GM19240 (cell line): ENCODE results near the gene PRPF31.
A peak's percentile ranks its signal among the peaks of the same experiment; 100 is the strongest.

ENCODE experiments used
- DNase-seq: peaks from one replicate; pipeline ENCODE4 v3.0.0; 2011; ENCODE audit warnings: low spot score; ENCODE audit not compliant: insufficient read length

Gene PRPF31

DNA sequence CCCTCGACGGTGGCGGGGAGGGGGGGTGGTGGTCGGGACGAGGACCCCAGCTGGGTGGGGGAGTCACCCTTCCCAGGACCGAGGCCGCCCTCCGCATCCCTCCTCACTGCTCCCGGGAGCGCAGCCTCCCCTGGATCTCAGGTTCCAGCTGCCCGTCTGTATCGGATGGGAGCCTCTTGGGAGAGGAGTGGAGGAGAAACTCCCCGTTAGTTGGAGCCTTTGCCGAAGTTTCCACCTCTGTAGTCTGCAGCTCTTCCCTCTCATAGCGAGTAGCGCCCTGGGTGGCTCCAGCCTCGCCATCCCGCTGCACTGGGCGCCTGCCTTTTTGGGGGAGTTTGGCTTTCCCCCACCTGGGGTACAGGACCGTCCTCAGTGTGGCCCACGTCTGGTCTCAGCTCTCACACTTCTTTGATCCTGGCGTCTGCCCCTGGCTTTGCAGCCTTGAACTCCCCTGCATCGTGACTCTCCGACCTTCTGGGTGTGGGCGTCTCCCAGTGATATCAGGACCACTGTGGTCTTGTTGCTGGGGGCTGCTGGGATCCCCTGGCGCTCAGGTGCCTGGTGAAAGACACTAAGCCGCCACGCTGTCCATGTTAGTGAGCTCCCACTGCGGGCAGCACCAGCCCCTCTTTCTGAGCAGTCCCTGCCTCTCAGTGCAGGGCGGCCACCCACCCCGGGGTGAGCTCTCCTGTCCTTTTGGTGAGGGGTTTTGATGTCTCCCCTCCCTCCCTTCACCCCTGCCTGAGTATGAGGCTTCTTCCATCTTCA, 23.1 kb downstream of the PRPF31 start:
- no peak for DNase-seq

GRCh38 chr19:54141356-54141755, 25.8 kb downstream of the PRPF31 start:
- DNase-seq = no peak

- DNase-seq = no peak
Measured at GRCh38 chr19:54142166-54142780, 26.7 kb downstream of the PRPF31 start.

GRCh38 chr19:54145541-54146158, 30.1 kb downstream of the PRPF31 start:
- DNase-seq = no peak

DNA sequence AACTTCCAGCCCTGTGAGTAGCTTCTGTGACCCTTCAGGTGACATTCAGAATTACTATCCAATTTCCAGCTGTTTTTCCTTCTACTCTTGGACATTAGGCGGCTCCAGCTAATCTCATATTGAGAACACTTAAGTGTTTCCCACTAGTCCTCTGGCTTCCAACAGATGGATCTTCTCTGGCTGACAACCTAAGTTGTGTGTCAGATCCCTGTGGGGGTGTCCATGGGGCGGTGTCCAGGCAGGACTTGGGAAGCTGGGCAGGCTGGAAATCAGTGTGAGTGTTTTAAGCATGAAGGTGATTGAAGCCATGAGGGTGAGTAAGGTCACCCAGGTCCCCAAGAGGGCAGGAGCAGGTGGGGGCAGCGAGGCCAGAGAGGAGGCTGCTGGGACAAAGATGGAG, 32.1 kb downstream of the PRPF31 start:
- DNase-seq = no peak

GRCh38 chr19:54148158-54148557, 32.6 kb downstream of the PRPF31 start:
- no peak for DNase-seq

DNA sequence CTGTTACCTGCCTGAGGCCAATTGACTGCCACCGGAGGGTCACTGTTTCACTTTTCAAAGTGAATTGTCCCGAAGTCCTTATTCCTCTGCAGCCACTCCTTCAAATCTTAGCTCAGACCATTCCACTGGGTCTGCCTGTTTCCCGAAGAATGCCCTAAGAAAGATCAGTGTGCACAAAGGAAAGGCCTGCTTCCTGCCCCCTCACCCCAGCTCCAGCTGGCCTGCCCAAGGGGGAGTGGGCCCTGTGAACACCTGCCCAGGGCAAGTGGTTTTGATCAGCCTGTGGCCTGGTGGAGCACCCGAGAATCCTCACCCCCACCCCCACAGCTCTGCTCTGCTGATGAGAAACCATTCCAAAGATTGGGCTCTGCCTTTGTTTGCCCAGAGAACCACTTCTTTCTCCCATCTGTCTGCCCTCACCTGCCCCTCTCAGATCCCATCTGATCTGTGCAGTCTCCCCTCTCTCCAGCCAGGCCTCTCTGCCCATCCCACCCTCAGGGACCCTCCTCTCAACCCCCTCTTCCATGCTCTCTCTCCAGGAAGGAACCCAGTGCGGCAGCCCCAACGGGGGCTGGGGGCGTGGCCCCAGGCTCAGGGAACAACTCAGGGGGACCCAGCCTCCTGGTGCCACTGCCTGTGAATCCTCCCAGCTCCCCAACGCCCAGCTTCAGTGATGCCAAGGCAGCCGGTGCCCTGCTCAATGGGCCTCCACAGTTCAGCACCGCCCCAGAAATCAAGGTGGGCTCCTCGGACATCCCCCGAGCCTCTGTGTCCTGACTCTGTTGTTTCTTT, 33.7 kb downstream of the PRPF31 start:
- no peak for DNase-seq

DNA sequence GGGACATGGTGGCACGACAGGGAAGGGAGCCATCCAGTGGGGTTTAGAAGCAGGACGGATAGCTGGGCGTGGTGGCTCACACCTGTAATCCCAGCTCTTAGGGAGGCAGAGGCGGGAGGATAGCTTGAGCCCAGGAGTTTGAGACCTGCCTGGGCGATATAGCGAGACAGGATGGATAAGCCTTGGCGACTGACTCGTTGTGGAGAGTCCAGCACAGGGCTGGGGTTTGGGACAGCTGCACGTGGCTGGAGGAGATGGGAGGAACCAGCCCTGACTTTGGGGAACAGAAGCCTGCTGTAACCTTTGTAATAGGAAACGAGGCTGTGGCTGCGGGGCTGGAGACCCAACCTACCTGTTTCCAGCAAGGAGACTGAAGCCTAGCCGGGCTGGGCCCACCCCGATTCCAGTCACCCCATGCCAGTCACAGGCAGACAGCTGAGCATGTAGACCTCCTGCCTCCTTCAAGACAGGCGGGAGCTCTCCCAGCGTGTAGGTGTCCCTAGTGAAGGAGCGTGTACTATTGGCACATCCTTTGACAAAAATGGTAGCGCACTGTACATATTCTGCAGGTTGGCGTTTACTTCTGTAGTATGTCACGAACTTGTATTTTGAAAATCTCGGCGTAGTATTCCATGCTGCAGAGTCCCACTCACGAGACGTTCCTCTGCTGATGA, 35.9 kb downstream of the PRPF31 start:
- DNase-seq = no peak

- no peak for DNase-seq
Measured at GRCh38 chr19:54152267-54152666, 36.7 kb downstream of the PRPF31 start.

DNA sequence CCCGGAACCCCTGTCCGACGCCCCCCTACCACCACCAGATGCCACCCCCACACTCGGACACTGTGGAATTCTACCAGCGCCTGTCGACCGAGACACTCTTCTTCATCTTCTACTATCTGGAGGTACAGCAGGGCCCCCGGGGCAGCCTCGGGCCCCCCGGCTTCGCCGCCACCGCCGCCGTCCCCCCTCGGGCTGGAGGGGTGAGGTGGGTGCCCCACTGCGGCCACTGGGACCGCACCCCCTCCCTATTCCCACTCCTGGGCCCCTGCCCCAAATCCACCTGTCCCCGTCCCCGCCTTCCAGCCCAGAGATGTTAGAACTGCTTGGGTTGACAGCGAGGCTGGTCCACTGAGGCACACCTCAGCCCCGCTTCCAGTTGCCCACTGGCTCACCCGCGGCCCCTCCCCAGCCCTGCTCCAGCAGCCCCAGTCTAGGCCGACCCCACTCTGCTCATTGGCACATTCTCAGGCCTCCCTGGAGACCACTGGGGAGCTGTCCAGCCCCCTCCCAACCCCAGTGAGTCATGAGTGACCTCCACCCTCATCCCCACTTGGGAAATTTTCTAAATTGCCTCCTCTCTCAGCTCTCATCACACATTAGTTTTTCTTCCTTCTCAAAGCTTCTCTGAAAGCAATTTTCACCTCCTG, 37.4 kb downstream of the PRPF31 start:
- no peak for DNase-seq

DNA sequence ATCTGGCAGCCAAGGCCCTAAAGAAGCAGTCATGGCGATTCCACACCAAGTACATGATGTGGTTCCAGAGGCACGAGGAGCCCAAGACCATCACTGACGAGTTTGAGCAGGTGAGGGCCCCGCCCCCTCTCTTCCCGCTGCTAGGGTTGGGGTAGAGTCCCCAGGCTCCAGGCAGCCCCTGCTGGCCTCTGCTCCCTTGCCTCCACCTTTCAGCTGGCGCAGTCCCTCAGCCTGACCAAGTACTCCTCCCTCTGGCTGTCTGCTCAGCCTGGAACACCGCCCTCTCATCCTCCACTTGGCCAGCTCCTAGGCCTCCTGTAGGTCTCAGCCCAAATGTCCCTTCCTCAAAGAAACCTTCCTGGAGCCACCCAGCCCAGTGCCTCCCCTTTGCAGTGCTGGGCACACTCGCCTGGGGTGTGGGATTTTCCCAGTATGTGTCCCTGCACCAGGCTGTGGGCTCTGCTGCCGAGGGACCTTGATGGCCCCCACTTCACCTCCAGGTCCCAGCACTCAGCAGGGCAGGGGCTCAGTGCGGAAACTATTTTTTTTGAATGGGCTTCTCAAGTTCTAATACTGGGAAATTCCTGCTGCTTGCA, 38.3 kb downstream of the PRPF31 start:
- no peak for DNase-seq

- DNase-seq = no peak
Measured at GRCh38 chr19:54154603-54155345, 39.2 kb downstream of the PRPF31 start.

- DNase-seq = no peak
Measured at GRCh38 chr19:54155694-54156093, 40.1 kb downstream of the PRPF31 start.

GRCh38 chr19:54156490-54156889, 40.9 kb downstream of the PRPF31 start:
- DNase-seq = no peak

GRCh38 chr19:54156953-54157352, 41.4 kb downstream of the PRPF31 start:
- DNase-seq = no peak

DNA sequence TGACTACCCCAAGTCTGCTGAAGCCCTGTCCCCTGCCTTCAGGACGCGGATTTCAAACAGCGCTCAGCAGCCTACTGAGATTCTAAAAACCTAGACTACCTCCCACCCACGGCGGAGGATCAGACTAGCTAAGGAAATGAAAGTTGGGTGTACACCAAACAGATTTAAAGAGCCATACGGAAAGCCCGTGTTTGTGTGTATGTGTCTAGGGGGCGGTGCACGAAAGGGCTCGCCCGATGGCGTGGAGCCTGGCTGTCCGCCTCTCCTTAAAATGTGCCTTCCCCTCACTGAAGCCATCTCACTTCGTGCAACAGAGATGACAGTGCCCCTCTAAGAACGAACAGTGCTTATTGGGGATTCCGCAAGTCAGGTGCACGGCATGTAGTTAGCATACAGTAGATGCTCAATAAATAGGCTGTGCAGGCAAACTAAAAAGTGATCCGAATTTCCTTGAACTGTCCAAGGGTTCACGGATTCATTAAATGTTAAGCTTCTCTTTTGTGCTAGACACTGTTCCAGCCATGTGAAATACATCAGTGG, 43.3 kb downstream of the PRPF31 start:
- peak; percentile 36 for DNase-seq

- peak; percentile 99 for DNase-seq
Measured at GRCh38 chr19:54159352-54160181, 44.0 kb downstream of the PRPF31 start, which contains the start of gene LENG1. Gene LENG1, minus strand, starts transcription at chr19:54159721. Its CDS starts 26 bp downstream, at chr19:54159695.

GRCh38 chr19:54160182-54160811, 44.7 kb downstream of the PRPF31 start:
- DNase-seq = no peak
